NCI-H2227 treated with DMSO at 0.1 percent for 48 hours (cell line): ENCODE measurements around the gene HNRNPL.
A peak's percentile ranks its signal among the peaks of the same experiment; 100 is the strongest.
"Not testable (repeated sequence)": the region's sequence is repeated elsewhere in the genome, so short reads cannot be mapped to it uniquely, and the experiment has no call there.

Source experiments
- DNase-seq: peaks from one replicate; lab custom pipeline; 2025; lab: John Stamatoyannopoulos, UW

Gene HNRNPL

GRCh38 chr19:38801359-38802095 lies 48.3 kb downstream of the HNRNPL start:
- DNase-seq, result no peak

GRCh38 chr19:38800577-38801347 lies 49.0 kb downstream of the HNRNPL start:
- DNase-seq, result no peak

GRCh38 chr19:38799104-38799503 lies 50.7 kb downstream of the HNRNPL start:
- DNase-seq, result no peak

GRCh38 chr19:38797781-38798180 lies 52.0 kb downstream of the HNRNPL start:
- not testable (repeated sequence) for DNase-seq

- DNase-seq, result no peak
Observed at GRCh38 chr19:38796154-38796553, 53.6 kb downstream of the HNRNPL start.

GRCh38 chr19:38795549-38795948 lies 54.2 kb downstream of the HNRNPL start:
- no peak for DNase-seq

GRCh38 chr19:38793671-38794070 lies 56.1 kb downstream of the HNRNPL start:
- no peak for DNase-seq

GRCh38 chr19:38793177-38793576 lies 56.6 kb downstream of the HNRNPL start:
- no peak for DNase-seq

- DNase-seq, result no peak
Observed at GRCh38 chr19:38792250-38793111, 57.3 kb downstream of the HNRNPL start.

- not testable (repeated sequence) for DNase-seq
Observed at GRCh38 chr19:38791451-38792064, 58.2 kb downstream of the HNRNPL start.

- DNase-seq, result not testable (repeated sequence)
Observed at GRCh38 chr19:38790507-38791403, 59.0 kb downstream of the HNRNPL start.

- no peak for DNase-seq
Observed at GRCh38 chr19:38788478-38789243, 61.1 kb downstream of the HNRNPL start, which contains the start of gene LGALS7B. Gene LGALS7B (plus strand): TSS chr19:38789200. CDS start chr19:38789227, 27 bp downstream.

GRCh38 chr19:38786572-38787265 lies 63.1 kb downstream of the HNRNPL start:
- peak; percentile 48 for DNase-seq
